ENCODE results near the gene SH3PXD2A. TPM values are rescaled to one million over a fixed set of nuclear protein-coding genes. Genes with fewer than 3 reads are reported as not detected.

SH3PXD2A gene
- total and polyA plus RNA-seq, 9 of the 15 experiments (the other 6 are each of a cell fraction or from before 2014, with no cell fraction given): 0.41 to 9.3 (median 2.5) TPM

DNA sequence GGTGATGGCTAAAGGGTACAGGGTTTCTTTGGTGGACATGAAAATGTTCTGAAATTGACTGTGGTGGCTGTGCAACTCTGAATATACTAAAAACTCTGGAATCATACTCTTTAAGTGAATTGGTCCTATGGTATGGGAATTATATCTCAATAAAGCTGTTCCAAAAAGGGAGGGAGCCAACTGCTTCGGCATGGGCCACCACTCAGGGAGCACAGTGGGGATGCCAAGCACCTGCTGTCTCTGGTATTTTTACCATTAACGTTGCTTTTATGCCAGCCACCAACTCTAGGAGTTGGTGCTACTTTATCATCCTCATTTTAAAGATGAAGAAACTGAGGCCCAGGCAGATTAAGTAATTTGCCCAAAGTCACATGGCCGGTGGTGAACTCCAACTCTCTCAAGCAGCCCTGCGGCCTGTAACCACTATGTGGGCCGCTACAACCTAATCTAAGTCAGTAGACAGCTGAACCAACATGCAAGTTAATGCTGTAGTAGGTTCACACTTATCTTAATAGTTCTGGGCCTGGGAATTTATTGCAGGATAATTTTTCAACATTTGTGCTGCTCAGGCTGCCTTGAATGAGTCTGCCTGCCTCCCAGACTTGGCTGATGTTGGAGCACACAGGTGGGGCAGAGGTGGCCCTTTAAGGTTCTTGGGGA, 20.8 kb downstream of the SH3PXD2A start:
- 8% methylated on average over 5 of the region's 5 CpGs for WGBS (ENCODE audit: insufficient coverage, low coverage, missing lambda C conversion rate)
- intact Hi-C loops (cut with micrococcal nuclease): no loop called here
- Histone ChIP-seq H3K9me3 (replicated peaks; ENCODE audit: control insufficient read depth, insufficient read depth, low read depth, low read length) (peaks cover 3% of the 10 kb centered on the region; the same call in 1 of the 2 replicates), H3K4me3 (no peak overlapping the region), H3K79me2 (ENCODE audit: control insufficient read depth, insufficient read depth, low read length) (no peaks in the 10 kb centered on the region), H3K4me1 (replicated peaks in 1 of 2; ENCODE audit: control insufficient read depth in 2 of 2, insufficient read depth in 2 of 2, low read length in 2 of 2) (no peaks in the 10 kb centered on the region; a peak in 3 of 5 replicates), H3K4me2 (ENCODE audit: insufficient read depth, low read length) (no peak overlapping the region), H3K36me3 (ENCODE audit: control insufficient read depth, insufficient read depth, low read length) (no peaks in the 10 kb centered on the region), H2AFZ (ENCODE audit: low read depth, low read length) (no peak overlapping the region), H3K9me1 (ENCODE audit: control insufficient read depth, insufficient read depth, low read length) (no peaks in the 10 kb centered on the region), H3K27me3 (ENCODE audit: control insufficient read depth in 2 of 2, insufficient read depth in 2 of 2, low read length in 2 of 2) (peaks cover 6 to 29% of the 10 kb centered on the region in 2 experiments; a peak in 4 of 5 replicates), H4K20me1 (replicated peaks; ENCODE audit: control insufficient read depth, insufficient read depth, low read length) (no peaks in the 10 kb centered on the region), H3K9ac (ENCODE audit: insufficient read depth in 1 of 2, low read depth in 2 of 2, low read length in 2 of 2) (no peak overlapping the region), H3K27ac (ENCODE audit: extremely low read depth, low read depth, low read length) (no peak overlapping the region)
- ChIA-PET CTCF (ENCODE audit: low intra/inter-chr PET ratio) (no interaction called here), POLR2A (interaction anchor here (0.7 to 0.8 kb wide), 2 partner anchors 20 to 108 kb away, joined by 3 read pairs; no protein-coding TSS in a partner anchor)
- no peak for ATAC-seq
- DNase-seq (ENCODE audit: extremely low read depth in 1 of 4, low spot score in 3 of 4): no peak
- BruUV-seq (replicated peaks): no TSS peak
- no peak for FAIRE-seq
- in situ Hi-C loops (cut with MboI): no loop called here
- no peak for TF ChIP-seq SAP30 (IDR thresholded peaks at IDR 0.05; ENCODE audit: borderline replicate concordance, insufficient read depth, low read depth, low read length, poor library complexity, severe bottlenecking)
- TF ChIP-seq STAT5B (CRISPR knock-in tag; IDR thresholded peaks at IDR 0.05): no peak
- TF ChIP-seq ZNF41 (CRISPR knock-in tag; conservative IDR thresholded peaks at IDR 0.05): no peak
- TF ChIP-seq RBBP5 (IDR thresholded peaks at IDR 0.05; ENCODE audit: borderline replicate concordance, insufficient read depth, low read length, poor library complexity, severe bottlenecking): no peak
- no peak for TF ChIP-seq BRF1 (IDR thresholded peaks at IDR 0.05; ENCODE audit: borderline replicate concordance, extremely low read depth, insufficient read length)
- TF ChIP-seq, protein P1, sequence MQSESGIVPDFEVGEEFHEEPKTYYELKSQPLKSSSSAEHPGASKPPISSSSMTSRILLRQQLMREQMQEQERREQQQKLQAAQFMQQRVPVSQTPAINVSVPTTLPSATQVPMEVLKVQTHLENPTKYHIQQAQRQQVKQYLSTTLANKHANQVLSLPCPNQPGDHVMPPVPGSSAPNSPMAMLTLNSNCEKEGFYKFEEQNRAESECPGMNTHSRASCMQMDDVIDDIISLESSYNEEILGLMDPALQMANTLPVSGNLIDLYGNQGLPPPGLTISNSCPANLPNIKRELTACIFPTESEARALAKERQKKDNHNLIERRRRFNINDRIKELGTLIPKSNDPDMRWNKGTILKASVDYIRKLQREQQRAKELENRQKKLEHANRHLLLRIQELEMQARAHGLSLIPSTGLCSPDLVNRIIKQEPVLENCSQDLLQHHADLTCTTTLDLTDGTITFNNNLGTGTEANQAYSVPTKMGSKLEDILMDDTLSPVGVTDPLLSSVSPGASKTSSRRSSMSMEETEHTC (IDR thresholded peaks at IDR 0.05): no peak

All from K562 (cell line).